GM21390 (cell line): ENCODE data around the gene RAB11FIP4.
"Not testable (repeated sequence)": the region's sequence is repeated elsewhere in the genome, so short reads cannot be mapped to it uniquely, and the experiment has no call there.

Source experiments
- ATAC-seq: cut with Tn5 transposase; IDR thresholded peaks from one replicate; pipeline ENCODE4 v1.9.1; 2021; ENCODE audit not compliant: unreplicated experiment

The RAB11FIP4 gene, protein sequence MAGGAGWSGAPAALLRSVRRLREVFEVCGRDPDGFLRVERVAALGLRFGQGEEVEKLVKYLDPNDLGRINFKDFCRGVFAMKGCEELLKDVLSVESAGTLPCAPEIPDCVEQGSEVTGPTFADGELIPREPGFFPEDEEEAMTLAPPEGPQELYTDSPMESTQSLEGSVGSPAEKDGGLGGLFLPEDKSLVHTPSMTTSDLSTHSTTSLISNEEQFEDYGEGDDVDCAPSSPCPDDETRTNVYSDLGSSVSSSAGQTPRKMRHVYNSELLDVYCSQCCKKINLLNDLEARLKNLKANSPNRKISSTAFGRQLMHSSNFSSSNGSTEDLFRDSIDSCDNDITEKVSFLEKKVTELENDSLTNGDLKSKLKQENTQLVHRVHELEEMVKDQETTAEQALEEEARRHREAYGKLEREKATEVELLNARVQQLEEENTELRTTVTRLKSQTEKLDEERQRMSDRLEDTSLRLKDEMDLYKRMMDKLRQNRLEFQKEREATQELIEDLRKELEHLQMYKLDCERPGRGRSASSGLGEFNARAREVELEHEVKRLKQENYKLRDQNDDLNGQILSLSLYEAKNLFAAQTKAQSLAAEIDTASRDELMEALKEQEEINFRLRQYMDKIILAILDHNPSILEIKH

DNA sequence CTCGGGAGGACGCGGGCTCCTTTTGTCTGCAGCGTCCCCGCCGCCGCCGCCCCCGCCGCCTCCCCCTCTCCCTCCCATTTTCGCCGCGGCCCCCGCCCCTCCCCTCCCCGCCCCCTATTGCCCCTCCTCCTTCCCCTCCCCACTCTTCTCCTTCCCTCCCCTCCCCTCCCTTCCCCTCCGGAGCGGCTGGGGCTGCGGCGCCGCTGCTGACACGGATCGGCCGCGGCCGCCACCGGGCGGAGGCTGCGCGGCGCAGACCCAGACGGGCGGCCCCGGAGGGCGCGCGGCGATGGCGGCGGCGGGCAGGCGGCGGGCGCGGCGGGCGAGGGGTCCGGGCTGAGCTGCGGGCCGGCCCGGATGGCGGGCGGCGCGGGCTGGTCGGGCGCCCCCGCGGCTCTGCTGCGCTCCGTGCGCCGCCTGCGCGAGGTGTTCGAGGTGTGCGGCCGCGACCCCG lies at the start of gene RAB11FIP4:
Gene RAB11FIP4, plus strand, starts transcription at position 180 of the 454 bp plus-strand sequence. Its CDS starts 178 bp downstream, at position 358.
- no peak for ATAC-seq

DNA sequence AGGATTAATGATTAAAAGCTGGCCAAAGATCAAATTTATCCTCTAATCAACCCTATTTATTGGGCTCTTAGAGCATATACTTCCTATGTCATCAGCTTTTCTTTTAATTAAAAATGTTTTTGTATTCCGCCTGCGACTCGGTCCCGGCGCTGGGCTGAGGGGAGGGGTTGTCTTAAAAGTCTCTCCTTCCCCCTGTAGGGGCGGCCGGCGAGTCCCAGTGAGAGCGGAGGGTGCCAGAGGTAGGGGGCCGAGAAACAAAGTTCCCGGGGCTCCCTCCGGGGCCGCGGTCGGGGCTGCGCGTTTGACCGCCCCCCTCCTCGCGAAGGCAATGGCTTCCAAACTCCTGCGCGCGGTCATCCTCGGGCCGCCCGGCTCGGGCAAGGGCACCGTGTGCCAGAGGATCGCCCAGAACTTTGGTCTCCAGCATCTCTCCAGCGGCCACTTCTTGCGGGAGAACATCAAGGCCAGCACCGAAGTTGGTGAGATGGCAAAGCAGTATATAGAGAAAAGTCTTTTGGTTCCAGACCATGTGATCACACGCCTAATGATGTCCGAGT lies 46.2 kb upstream of the RAB11FIP4 start:
- not testable (repeated sequence) for ATAC-seq

DNA sequence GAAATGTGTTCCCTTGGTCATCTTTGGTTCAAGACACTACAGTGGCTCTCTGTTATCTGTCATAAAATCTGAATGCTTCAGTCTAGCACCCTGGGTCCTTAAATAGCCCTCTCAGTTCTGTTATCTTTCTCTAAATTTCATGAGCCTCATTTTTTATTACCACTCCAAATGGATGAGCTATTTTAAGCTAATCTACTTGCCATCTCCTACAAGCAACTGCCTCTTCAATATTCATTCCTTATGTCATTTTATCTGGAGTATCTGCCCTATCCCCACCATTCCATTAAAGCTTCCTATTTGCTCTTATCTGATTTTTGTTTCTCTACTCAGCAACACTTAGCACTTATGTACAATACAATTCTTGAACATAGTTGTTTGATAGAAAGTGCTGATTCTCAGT lies 42.0 kb upstream of the RAB11FIP4 start:
- no peak for ATAC-seq

DNA sequence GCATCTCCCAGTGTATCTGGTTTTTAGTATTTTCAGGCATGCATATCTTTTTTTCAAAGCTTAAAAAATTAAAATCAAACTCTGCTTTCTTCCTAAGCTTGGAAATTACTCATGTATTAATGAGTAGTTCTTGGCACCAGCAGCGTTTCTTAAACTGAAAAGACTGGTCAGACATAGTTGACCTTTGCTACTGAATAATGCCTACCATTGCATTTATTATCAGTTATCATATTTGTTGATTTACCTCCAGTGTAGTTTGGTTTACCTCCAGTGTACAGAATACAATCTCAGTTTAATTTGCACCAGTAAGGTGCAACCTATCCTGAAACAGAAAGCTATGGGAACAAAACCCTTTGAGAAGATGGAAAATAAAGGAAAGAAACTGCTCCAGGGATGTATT lies 35.5 kb upstream of the RAB11FIP4 start:
- ATAC-seq, result no peak

DNA sequence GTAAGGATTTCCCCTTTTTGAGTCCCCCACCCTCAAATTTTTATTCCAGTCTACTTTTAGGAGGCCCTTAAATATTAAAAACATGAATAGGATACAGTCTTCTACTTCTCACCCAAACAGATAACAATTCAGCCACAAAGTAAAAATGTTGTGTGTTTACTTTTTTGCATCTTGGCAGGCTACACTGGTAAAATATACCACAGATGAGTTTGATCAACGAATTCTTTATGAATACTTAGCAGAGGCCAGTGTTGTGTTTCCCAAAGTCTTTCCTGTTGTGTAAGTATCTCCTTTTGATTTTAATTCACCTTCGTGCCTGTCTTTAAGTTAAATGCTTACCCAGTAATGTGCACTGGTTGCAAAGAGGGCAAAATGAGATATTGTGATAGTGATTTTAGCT lies 34.4 kb upstream of the RAB11FIP4 start:
- ATAC-seq, result no peak

DNA sequence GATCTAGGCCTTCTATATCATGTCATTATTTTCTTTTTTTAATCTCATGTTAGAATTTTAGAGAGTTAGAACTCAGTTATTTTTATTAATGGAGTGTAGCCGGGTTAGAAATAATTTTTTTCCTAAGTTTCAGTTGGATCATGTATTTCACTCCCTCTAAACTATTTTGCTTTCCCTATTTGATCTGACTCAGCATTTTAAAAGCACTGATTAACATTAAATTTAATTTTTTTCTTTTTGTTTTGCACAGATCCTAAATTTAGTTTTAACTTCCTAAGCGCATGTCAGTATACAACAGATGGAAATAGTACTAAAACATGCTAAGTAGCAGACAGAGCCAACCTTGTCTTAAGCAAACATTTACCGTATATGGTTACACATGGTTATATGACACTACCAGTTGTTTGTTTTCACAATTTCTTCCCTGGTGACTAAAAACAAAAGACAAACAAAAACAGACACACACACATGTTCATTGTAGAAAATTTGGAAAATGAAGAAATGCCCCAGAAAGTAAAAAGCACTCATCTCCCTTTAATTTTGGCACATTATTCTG lies 33.6 kb upstream of the RAB11FIP4 start:
- ATAC-seq, result no peak

DNA sequence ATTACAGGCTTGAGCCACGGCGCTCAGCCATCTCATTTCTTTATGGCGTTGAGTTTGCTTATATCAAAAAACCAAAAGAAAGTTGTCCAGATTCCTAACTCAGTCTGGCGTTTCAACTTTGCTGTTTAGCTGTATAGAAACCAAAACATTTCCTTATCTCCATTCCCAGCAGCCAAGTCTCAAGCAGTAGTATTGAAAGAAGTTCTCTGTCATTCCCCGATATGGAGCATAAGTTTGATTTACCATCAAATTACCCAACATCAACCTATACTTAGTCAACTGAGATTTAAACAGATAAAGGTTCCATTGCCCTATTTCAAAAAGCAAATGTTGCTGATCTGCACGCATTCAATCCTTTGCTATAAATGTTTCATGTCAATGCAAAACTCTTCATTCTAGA lies 27.5 kb upstream of the RAB11FIP4 start:
- no peak for ATAC-seq

DNA sequence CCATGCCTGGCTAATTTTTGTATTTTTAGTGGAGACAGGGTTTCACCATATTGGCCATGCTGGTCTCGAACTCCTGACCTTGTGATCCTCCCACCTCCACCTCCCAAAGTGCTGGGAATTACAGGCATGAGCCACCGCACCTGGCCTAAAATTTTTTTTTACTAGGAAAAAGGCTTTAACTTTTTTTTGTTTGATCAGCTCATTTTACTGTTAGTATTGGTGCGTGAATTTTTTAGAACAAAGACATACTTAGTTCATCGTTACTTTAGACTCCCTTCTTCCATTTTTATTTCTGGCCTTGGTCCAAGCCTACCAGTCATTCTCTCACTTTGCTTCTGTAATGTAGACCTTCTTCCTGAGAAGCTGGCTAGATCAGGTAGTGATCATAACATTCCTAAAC lies 25.4 kb upstream of the RAB11FIP4 start:
- ATAC-seq, result no peak

DNA sequence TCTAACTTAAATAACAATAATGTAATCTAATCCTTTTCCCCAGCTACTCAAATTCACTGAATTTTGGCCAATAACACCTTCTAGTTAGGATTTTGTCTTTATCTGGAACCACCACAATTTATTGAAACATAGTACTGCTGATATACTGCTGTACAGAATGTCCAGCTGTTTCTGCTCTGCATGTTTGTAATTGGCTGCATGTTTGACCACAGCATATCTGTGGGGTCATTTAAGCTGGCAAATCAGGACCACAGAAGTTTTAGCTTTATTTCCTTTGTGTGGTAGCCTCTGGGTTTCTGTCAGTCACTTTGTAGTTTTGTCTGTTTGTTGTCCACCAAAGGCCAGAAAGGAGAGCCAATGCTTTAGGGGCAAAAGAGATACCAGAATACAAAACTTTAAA lies 22.2 kb upstream of the RAB11FIP4 start:
- ATAC-seq, result no peak

DNA sequence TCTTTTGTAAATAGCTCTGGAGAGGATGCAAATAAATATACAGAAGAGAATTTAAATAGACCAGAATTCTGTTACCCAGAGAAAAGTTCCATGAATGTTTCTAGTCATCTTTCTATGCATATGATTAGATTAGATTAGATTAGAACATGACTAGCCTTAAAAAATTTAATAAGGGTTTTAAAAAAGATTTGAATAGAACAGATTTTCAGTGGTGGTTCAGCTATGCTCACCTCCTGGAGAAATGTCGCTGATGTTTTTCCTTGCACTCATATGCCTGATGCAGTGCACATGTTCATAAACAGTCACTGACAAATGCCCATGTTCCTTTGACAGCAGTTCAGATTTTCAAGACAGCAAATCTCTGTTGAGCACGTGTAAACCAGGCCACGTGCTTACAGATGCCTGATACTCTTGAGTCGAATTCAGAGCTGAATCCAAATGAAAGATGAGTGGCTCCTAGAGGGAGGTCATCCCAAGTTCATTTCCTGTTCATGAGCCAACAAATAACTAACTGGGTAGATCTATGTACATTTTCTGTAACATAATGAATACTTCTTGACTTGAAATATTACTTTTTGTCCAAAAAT lies 19.9 kb upstream of the RAB11FIP4 start:
- no peak for ATAC-seq

DNA sequence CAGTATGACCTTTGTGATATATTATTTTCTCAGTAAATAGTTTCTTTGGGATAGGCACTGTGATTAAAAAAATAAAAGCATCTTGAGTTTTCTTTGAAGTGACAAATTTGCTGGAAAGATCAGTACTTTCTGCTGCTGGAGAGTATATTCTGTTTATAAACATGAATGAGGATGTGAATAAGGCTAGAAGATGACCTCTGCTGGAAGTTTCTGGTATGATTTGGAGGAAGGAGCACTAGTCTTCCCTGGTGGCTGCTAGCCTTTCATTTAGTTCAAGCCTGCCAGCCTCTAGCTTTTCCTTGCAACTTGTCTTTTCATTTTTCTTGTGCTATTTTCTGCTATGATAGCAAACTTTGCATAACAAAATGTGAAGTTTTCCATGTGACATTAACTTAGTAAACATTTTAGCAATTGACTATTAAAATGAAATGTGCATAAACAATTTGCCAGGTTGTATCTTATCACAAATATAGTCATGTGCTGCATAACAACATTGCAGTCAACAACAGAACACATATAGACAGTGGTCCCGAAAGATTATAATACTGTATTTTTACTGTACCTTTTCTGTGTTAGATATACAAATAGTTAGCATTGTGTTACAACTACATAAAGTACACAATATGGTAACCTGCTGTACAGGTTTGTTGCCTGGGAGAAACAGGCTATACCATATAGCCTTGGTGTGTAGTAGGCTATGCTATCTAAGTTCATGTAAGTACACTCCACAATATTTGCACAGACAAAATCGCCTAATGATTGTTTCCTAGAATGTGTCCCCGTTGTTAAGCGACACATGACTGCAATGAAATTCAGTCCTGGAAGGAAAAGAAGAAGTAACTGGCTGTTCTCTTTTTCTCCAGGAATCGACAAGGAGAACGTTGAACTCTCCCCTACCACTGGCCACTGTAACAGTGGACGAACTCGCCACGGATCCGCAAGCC lies 18.1 kb upstream of the RAB11FIP4 start:
- no peak for ATAC-seq

DNA sequence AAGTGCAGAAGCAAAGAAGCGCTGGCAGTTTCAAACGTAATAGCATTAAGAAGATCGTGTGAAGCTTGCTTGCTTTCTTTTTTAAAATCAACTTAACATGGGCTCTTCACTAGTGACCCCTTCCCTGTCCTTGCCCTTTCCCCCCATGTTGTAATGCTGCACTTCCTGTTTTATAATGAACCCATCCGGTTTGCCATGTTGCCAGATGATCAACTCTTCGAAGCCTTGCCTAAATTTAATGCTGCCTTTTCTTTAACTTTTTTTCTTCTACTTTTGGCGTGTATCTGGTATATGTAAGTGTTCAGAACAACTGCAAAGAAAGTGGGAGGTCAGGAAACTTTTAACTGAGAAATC lies 17.4 kb upstream of the RAB11FIP4 start:
- ATAC-seq, result no peak

DNA sequence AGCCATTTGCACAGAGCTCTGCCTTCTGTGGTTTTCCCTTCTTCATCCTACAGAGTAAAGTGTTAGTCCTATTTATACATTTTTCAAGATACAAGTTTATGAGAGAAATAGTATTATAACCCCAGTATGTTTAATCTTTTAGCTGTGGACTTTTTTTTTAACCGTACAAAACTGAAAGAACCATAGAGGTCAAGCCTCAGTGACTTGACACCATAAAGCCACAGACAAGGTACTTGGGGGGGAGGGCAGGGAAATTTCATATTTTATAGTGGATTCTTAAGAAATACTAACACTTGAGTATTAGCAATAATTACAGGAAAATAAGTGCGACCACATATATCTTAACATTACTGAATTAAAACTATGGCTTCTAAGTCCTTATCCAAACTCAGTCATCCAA lies 17.0 kb upstream of the RAB11FIP4 start:
- no peak for ATAC-seq

DNA sequence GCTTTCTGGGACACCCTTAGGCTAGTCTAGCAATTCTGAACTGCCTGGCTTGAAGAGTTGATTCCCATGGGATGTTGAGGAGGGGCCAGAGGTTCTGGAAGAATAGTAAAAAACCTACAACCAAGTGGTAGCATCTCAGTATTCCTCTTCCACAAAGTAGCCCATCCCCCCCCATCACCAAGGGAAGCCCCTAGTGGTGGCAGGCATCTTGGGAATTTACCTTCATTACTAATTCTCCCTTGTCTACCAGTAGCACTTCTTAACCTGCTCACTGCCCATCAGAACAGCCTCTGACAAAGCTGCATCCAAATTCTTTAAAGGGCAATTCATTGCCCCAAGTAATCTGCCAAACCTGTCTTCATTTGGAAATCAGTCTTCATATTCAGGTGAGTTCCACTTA lies 12.8 kb upstream of the RAB11FIP4 start:
- ATAC-seq, result no peak

DNA sequence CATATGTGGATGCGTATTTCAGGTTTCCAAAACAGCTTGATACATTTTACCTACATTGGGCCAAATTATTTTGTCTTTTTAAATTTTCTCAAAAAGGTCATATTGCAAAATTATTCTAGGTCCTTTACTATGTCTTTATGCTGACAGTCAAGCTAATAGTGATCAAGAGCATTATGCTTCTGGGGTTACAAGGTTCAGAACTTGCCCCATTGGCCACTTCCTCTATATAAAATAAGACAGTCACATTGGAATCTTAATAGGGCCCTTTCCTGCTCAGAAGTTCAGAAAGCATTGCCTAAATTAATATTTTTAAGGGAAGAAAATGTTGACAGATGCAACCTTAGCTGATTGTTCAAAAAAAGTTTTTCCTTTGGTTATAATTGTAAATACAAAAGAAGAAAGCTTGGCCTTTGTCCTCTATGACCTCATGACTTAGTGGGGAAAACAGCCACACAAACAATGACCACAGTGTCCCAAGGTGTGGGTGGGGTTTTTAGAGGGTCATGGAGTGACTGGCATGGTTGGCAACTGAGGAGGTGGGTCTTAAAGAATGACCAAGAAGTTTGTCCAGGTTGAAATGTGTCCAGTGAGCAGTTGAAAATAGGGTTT lies 11.8 kb upstream of the RAB11FIP4 start:
- no peak for ATAC-seq

DNA sequence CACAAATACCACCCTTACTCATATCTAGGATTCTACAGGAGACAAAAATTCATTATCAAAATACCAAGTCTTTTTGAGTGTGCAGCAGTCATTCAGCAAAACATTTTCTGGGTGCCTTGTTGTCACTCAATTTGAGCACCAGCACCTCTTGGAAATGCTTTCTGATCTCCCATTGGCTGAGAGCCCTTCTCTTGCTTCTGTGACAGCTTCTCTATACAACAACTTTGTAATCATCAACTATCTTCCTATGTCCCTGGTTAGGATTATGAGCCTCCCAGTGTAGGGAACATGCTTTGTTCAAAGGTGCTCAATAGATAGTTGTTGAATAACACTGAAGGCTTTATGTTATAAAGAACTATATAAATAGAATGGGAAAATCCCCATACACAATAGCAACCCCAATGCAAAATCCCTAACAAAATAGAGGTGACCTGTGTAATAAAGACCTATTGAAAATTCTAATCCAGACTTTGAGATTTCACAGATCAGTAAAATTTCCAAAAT lies 10.3 kb upstream of the RAB11FIP4 start:
- no peak for ATAC-seq

DNA sequence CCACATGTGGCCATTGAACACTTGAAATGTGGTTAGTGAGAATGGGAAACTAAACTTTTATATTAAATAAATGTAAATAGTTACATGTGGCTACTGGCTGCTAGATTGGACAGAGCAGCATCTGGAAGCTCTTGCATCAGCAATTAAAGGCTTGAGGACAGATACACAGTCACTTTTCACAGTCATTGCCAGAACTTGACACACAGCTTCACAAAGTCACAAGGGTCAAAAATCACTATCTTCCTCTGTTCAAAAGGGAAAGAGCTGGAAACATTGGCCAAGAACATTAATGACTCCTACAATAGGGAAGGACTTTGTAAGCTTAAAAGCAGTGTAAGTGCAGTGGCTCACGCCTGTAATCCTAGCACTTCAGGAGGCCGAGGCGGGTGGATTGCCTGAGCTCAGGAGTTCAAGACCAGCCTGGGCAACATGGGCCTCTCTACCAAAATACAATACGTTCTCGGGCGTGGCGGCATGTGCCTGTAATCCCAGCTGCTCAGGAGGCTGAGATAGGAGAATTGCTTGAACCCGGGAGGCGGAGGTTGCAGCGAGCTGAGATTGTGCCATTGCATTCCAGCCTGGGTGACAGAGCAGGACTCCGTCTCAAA lies 8.7 kb upstream of the RAB11FIP4 start:
- ATAC-seq, result not testable (repeated sequence)

DNA sequence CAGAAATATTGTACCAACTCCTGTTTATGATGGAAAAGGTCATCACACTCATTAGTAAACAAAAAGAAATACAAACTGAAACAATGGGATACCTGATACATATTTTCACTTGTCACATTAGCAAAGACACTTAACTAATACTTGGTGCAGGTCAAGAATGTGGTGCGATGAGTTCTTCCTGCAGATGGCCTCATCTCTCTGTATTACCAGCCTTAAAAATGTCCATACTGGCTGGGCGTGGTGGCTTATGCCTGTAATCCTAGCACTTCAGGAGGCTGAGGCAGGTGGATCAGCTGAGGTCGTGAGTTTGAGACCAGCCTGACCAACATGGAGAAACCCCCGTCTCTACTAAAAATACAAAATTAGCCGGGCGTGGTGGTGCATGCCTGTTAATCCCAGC lies 8.0 kb upstream of the RAB11FIP4 start:
- ATAC-seq, result not testable (repeated sequence)
